Caco-2 (cell line): Measurements from ENCODE around the gene ISOC2. TPM values are rescaled to one million over a fixed set of nuclear protein-coding genes. Genes with fewer than 3 reads are reported as not detected.

Source experiments
- BruUV-seq: library from RNA; stranded (reverse); fragments of 400-500 nt; replicated peaks from 2 replicates; lab custom pipeline; 2021; lab: Mats Ljungman, UMichigan
- CTCF ChIA-PET: fragments of 300-600 bp; sonication (Branson Sonifier 250); formaldehyde crosslinking; loops from one replicate; lab custom pipeline; 2022; ENCODE audit warnings: antibody characterized with exemption; lab: Charles Lee
- POLR2A ChIA-PET: fragments of 300-600 bp; sonication (Branson Sonifier 250); formaldehyde crosslinking; loops from one replicate; lab custom pipeline; 2022; ENCODE audit warnings: antibody characterized with exemption; lab: Charles Lee
- DNase-seq, 2 experiments: peaks; one replicate each; pipeline versions ENCODE4 v3.0.0 to v3.0.0-alpha.2; 2020 to 2022
- H3K27me3 ChIP-seq: replicated peaks from 2 replicates; pipeline ENCODE4 v1.6.0; 2011; ENCODE audit warnings: low read length; ENCODE audit not compliant: control insufficient read depth, insufficient read depth
- H3K36me3 ChIP-seq: 2 replicates; pipeline ENCODE4 v1.5.1; 2011; ENCODE audit warnings: low read length; ENCODE audit not compliant: control insufficient read depth, insufficient read depth
- H3K4me1 ChIP-seq: fragments of 250-450 bp; sonication (Bioruptor Pico); 2 replicates; pipeline ENCODE4 v1.5.1; 2020; ENCODE audit warnings: mild to moderate bottlenecking
- H3K4me3 ChIP-seq: 2 replicates; pipeline ENCODE4 v1.5.1; 2011; ENCODE audit warnings: low read depth, mild to moderate bottlenecking, control low read depth, low read length
- H3K9me3 ChIP-seq: fragments of 250-450 bp; sonication (Bioruptor Pico); 2 replicates; pipeline ENCODE4 v1.5.1; 2020; ENCODE audit warnings: mild to moderate bottlenecking, moderate library complexity
- H3K27ac Mint-ChIP-seq: one replicate; pipeline ENCODE4 v1.8.0; 2022; ENCODE audit warnings: mixed read lengths; ENCODE audit not compliant: unreplicated experiment
- H3K27me3 Mint-ChIP-seq: one replicate; pipeline ENCODE4 v1.8.0; 2022; ENCODE audit warnings: mixed read lengths; ENCODE audit not compliant: insufficient read depth, unreplicated experiment
- H3K36me3 Mint-ChIP-seq: one replicate; pipeline ENCODE4 v1.8.0; 2022; ENCODE audit warnings: mild to moderate bottlenecking, mixed read lengths; ENCODE audit not compliant: insufficient read depth, unreplicated experiment
- H3K4me1 Mint-ChIP-seq: one replicate; pipeline ENCODE4 v1.8.0; 2022; ENCODE audit warnings: low read depth, mixed read lengths; ENCODE audit not compliant: unreplicated experiment
- H3K4me3 Mint-ChIP-seq: one replicate; pipeline ENCODE4 v1.8.0; 2022; ENCODE audit warnings: mild to moderate bottlenecking, moderate library complexity, mixed read lengths; ENCODE audit not compliant: unreplicated experiment
- H3K9me3 Mint-ChIP-seq: one replicate; pipeline ENCODE4 v1.8.0; 2022; ENCODE audit warnings: mixed read lengths; ENCODE audit not compliant: unreplicated experiment
- CTCF ChIP-seq, 2 experiments: fragments of 200-600 bp in 1 of 2; IDR thresholded peaks; 1 replicate in 1 of 2; 2 replicates in 1 of 2; pipeline versions ENCODE4 v1.5.1 to v1.8.0; 2011 to 2022; ENCODE audit warnings: antibody characterized with exemption in 1 of 2, control low read depth in 1 of 2, inconsistent platforms in 1 of 2, low read depth in 1 of 2, low read length in 1 of 2, mild to moderate bottlenecking in 1 of 2, moderate library complexity in 1 of 2; ENCODE audit not compliant: insufficient read depth in 1 of 2, severe bottlenecking in 1 of 2, unreplicated experiment in 1 of 2
- intact Hi-C: fragments of 100-400 bp; cut with micrococcal nuclease; formaldehyde crosslinking; loops from one replicate; pipeline ENCODE4 v1.10.0; 2022; ENCODE audit not compliant: unreplicated experiment
- total RNA-seq: library from RNA; stranded (reverse); gene quantifications from 2 replicates; pipeline ENCODE4 v1.2.3, GENCODE V29; 2022

The ISOC2 gene
- total RNA-seq, 1 experiment from 2014 or later = 40.6 TPM

GRCh38 chr19:55419624-55420236 is 41.7 kb downstream of the ISOC2 start:
- intact Hi-C loops = loop anchor here (2.0 kb wide), 1 partner anchor 127 kb away; no protein-coding TSS in a partner anchor
- Histone ChIP-seq H3K9me3 (peaks cover 4% of the 10 kb centered on the region; the same call in 1 of the 2 replicates), H3K4me1 (no peaks in the 10 kb centered on the region), H3K27me3 (no peaks in the 10 kb centered on the region), H3K36me3 (no peaks in the 10 kb centered on the region), H3K4me3 (no peak overlapping the region)
- TF ChIP-seq CTCF (IDR thresholded peaks at IDR 0.05; ENCODE audit: insufficient read depth in 1 of 2, low read depth in 1 of 2, low read length in 1 of 2, severe bottlenecking in 1 of 2, unreplicated experiment in 1 of 2) = no peak
- peaks cover 6% of the 10 kb centered on the region for H3K4me1 Mint-ChIP-seq
- no peaks in the 10 kb centered on the region for H3K36me3 Mint-ChIP-seq
- POLR2A ChIA-PET = interaction anchor here (0.8 kb wide), 1 partner anchor 12 kb away, joined by 3 read pairs; the partner anchor contains the start of gene UBE2S
- CTCF ChIA-PET = interaction anchor here (0.8 to 1.2 kb wide), 2 partner anchors 213 to 1547 kb away, joined by 3 read pairs; no protein-coding TSS in a partner anchor
- no peak overlapping the region for H3K27ac Mint-ChIP-seq
- peaks cover under 1% of the 10 kb centered on the region for H3K27me3 Mint-ChIP-seq
- no TSS peak for BruUV-seq
- no peak for DNase-seq
- H3K9me3 Mint-ChIP-seq = no peaks in the 10 kb centered on the region
- H3K4me3 Mint-ChIP-seq = no peak overlapping the region

- no peaks in the 10 kb centered on the region for H3K36me3 ChIP-seq
- H3K4me1 ChIP-seq = no peaks in the 10 kb centered on the region
- ChIA-PET POLR2A (no interaction called here), CTCF (interaction anchor here (0.5 to 1.1 kb wide), 2 partner anchors 35 to 220 kb away, joined by 3 to 4 read pairs; partner anchors contain the start of gene TMEM238)
- H3K27me3 ChIP-seq = no peaks in the 10 kb centered on the region
- no peak for DNase-seq
- Mint-ChIP-seq H3K4me1 (peaks cover 6% of the 10 kb centered on the region), H3K36me3 (no peaks in the 10 kb centered on the region), H3K27ac (no peak overlapping the region), H3K4me3 (no peak overlapping the region), H3K9me3 (no peaks in the 10 kb centered on the region), H3K27me3 (no peaks in the 10 kb centered on the region)
- TF ChIP-seq CTCF (IDR thresholded peaks at IDR 0.05; ENCODE audit: insufficient read depth in 1 of 2, low read depth in 1 of 2, low read length in 1 of 2, severe bottlenecking in 1 of 2, unreplicated experiment in 1 of 2) = no peak
- no TSS peak for BruUV-seq
- no peak overlapping the region for H3K4me3 ChIP-seq
- intact Hi-C loops = loop anchor here (2.0 kb wide), 1 partner anchor 126 kb away; no protein-coding TSS in a partner anchor
- peaks cover 4% of the 10 kb centered on the region; the same call in 1 of the 2 replicates for H3K9me3 ChIP-seq
Measured at GRCh38 chr19:55419103-55419502, 42.3 kb downstream of the ISOC2 start.

- no peaks in the 10 kb centered on the region for H3K27me3 Mint-ChIP-seq
- DNase-seq = peak; percentile 77 to 81
- intact Hi-C loops = loop anchor here (1.0 to 2.0 kb wide), 4 partner anchors 125 to 277 kb away; no protein-coding TSS in a partner anchor
- Histone ChIP-seq H3K36me3 (no peaks in the 10 kb centered on the region), H3K4me1 (no peaks in the 10 kb centered on the region), H3K9me3 (peaks cover 4% of the 10 kb centered on the region; the same call in 1 of the 2 replicates), H3K27me3 (no peaks in the 10 kb centered on the region), H3K4me3 (no peak overlapping the region)
- H3K4me1 Mint-ChIP-seq = peaks cover 6% of the 10 kb centered on the region
- no peak overlapping the region for H3K4me3 Mint-ChIP-seq
- ChIA-PET POLR2A (interaction anchor here (0.6 kb wide), 1 partner anchor 210 kb away, joined by 3 read pairs; no protein-coding TSS in a partner anchor), CTCF (interaction anchor here (0.6 to 1.4 kb wide), 9 partner anchors 33 to 277 kb away, joined by 3 to 8 read pairs (median 5); partner anchors contain the start of genes KMT5C, PPP6R1, SYT5 and TMEM238)
- no TSS peak for BruUV-seq
- no peaks in the 10 kb centered on the region for H3K9me3 Mint-ChIP-seq
- peak; percentile 76 to 85 for TF ChIP-seq CTCF (IDR thresholded peaks at IDR 0.05; ENCODE audit: insufficient read depth in 1 of 2, low read depth in 1 of 2, low read length in 1 of 2, severe bottlenecking in 1 of 2, unreplicated experiment in 1 of 2)
- H3K27ac Mint-ChIP-seq = no peak overlapping the region
- H3K36me3 Mint-ChIP-seq = no peaks in the 10 kb centered on the region
Measured at GRCh38 chr19:55418185-55418584, 43.3 kb downstream of the ISOC2 start.
